NCI-H774 (cell line): ENCODE measurements around the gene KLK1.
"Not testable (repeated sequence)": the region's sequence is repeated elsewhere in the genome, so short reads cannot be mapped to it uniquely, and the experiment has no call there.

Experiments used
- DNase-seq: peaks from one replicate; lab custom pipeline; 2025; lab: John Stamatoyannopoulos, UW

The KLK1 gene

GRCh38 chr19:50814883-50815282 is 8.7 kb downstream of the KLK1 start:
- DNase-seq, result no peak

DNA sequence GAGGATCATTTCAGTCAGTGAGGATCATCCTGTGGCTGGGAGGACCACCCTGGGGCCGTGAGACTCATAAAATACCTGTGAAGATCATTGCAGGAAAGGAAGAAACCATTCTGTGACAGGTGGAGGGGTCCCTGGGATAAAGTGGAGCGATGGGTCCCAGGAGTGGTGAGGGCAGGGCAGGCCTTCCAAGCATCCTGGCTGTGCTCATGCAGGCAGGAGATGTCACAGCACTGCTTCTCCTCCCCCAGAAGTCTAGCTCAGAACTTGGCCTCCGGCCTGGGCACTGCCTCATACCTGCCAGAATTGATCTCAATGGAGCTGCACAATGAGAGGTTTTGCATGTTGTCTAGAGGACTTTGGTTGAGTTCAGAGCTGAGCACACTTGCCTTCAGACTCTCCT is 11.1 kb downstream of the KLK1 start:
- DNase-seq, result no peak

- not testable (repeated sequence) for DNase-seq
Measured at GRCh38 chr19:50811622-50812238, 11.9 kb downstream of the KLK1 start.

DNA sequence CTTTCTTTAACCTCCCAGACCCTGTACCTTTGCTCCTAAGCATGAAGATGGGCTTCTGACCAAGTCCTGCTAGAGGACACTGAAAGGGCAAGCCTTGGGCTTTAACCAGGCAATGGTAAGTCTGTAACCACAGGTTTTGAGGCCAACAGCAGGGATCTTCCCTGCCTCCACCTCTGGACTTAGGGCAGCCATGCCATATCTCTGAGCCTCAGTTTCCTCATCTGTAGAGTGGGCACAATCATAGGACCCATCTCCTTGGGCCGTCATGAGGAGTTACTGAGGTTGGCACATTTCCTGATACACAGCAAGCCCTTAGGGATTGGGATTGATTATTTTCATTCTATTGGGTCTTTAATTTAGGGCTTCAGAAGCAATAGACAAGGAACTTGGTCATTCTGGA is 14.7 kb downstream of the KLK1 start:
- no peak for DNase-seq

GRCh38 chr19:50804420-50805272 is 18.9 kb downstream of the KLK1 start:
- DNase-seq, result peak; percentile 98

DNA sequence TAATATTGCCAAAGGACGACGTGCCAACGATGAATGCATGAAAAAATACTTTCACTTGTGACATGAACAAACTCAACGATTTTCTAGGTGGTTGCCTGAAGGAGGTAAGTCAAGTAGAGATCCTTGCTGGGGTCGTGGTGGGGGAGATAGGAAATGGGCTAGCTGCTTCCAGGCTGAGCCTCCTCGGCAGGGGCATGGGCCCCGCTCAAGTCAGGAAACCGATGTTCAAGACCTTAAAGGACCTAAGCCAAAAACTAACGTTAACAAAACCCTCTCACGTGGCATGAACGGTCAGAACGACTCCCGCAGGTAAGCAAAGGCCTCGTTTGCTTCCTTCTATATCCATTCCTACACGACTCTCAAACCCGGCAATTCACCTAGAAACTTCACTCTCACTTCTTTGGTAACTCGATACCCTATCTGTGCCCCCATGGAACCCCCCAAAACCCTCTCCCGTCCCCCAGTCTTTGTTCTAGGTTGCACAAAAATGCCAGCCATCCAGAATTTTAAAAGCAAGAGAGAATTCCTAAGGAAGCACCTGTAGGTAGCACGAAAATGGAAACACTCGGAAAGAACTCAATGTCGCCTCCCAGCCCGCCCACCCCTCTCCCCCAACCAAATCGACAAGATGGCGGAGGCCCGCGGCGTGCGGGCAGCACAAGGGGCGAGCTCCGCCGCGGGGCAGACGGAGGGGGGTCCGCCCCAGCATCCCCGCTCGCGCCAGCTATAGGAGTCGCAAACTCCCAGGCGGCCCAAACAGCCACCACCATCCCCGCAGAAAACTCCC is 19.8 kb downstream of the KLK1 start:
- peak; percentile 8 for DNase-seq

- no peak for DNase-seq
Measured at GRCh38 chr19:50801107-50801506, 22.5 kb downstream of the KLK1 start.

- no peak for DNase-seq
Measured at GRCh38 chr19:50799547-50799851, 24.1 kb downstream of the KLK1 start.

DNA sequence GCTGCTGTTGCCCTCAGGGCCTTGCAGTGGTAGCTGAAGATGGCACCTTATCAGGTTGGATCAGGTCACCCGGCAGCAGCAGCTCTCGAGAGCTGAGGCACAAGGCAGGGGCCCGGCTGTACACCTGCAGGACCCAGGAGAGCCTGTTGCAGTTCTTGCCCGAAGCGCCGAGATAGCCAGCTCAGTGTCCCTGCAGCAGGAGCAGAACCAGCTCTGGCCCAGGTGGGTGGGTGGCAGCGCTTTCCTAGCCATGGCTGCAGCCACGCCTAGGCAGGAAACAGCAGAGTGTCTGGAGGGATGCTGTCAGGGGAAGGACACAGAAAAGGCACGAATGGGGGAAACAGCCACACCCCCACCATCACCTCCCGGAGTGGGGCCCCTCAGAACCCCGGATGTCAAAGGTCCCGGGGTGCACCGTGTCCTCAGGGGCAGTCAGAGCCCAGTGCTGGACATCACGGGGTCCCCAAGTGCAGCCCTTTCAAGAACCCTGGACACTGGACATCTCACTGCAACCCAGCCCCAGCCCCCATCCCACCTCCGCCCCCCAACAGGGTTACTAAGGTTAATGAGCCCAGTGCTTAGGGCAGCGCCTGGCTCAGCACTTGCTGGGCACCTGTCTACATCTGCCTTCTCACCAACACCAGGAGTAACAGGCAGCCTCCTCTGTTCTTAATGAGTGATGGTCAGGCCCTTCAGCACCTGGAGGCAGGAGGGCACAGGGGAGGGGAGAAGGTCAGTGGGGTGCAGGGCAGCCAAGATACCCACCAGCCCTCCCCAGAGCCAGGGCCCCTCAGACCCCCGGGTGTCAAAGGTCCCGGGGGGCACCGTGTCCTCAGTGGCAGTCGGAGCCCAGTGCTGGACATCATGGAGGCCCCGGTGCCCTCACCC is 24.7 kb downstream of the KLK1 start:
- no peak for DNase-seq

GRCh38 chr19:50797781-50798658 is 25.6 kb downstream of the KLK1 start:
- DNase-seq, result no peak

GRCh38 chr19:50797429-50797780 is 26.2 kb downstream of the KLK1 start:
- DNase-seq, result no peak

GRCh38 chr19:50796634-50797428 is 26.8 kb downstream of the KLK1 start:
- DNase-seq, result no peak

DNA sequence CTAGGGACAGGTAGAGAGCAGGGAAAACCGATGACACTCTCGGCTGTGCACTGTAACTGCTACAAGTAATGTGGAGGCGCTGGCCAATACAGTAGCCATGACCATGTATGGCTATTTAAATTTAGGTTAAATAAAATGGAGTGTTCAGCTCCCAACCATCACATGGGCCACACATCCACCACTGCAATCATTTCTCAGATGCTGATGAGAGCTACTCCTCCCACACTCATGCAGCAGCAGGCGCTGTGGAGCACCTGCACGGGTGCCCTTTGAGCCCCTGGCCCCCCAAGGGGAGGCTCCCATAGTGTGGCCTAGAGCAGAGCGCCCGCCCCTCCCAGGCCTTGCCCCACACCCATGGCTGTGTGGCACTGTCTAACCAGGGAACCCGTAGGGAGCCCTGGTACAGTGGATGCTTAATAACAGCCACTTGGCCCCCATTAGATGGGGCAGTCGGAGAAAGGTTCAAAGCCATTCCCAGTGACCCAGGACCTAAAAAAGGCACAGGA is 27.4 kb downstream of the KLK1 start:
- no peak for DNase-seq

DNA sequence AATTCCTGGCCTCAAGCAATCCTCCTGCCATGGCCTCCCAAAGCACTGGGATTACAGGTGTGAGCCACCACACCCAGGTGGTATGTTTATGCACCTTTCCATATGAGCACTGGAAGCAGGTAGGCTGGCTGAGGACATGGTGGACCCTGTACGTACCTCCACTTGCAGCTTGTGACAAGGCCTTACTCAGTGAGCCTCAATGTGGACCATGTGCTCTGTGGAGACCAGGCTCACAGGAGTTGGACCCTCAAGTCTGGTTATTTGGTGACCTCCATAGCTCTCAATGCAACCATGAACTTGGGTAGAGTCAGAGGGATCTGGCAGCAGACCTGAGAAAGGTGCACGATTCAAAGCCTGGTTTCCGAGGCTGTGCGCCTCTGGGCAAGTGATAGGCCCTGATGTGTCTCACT is 27.9 kb downstream of the KLK1 start:
- DNase-seq, result no peak

DNA sequence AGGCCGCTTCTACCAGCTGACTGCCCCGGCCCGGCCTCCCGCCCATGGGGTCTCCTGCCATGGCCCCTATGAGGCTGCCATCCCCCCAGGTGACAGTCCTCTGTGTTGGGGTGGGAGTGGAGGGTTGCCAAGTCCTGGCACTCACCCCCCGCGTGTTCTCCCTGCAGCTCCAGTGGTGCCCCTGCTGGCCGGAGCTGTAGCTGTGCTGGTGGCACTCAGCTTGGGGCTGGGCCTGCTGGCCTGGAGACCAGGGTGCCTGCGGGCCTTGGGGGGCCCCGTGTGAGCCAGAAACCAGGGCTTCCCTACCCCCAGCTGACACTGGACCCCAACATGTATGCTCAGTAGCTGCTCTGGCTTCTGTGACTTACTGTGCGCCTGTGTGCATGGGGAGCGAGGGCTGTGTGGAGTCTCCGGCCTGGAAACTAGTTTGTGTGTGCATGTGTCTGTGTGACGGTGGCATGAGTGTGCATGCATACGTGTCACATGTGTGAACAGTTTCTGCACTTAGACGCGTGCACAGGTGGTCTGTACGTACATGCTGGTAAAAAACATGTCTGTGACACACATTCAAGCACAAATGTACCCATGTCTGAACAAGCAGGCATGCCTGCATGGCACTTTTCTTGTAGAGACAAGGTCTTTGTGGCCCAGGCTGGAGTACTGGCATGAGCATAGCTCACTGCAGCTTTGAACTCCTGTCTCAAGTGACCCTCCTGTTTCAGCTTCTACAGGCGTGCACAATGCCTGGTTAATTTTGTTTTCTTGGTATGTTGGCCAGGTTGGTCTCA is 28.5 kb downstream of the KLK1 start:
- peak; percentile 30 for DNase-seq

DNA sequence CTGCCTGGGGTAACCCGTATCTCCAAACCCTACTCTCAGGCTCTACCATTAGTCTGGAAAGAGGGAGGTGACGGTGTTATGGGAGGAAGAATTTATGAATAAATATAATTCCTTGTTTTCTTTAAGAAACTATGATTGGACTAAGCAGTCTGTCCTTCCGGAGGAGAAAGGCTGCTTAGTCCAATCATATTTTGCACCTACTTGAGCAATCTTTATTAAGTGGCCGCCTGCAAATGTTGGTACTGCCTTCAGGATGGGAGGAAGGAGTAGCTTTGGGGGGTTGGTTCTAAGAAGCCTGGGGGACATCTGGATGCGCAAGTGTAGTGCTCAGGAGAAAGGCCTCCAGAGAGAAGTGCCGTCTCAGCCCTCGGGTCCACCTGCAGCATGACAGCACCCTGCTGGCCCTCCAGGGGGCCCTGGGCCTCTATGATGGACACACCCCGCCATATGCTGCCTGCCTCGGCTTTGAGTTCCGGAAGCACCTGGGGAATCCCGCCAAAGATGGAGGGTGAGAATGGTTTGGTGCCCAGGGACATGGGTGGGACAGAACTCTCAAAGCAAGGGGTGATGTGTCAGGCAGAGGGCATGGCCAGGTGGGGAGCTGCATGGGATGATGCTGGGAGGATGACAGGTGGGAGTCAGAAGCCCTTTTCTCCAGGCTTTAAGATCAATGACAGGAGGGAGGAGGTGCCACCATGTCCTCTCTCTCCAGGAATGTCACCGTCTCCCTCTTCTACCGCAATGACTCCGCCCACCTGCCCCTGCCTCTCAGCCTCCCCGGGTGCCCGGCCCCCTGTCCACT is 29.3 kb downstream of the KLK1 start:
- DNase-seq, result peak; percentile 30

GRCh38 chr19:50793558-50794065 is 30.0 kb downstream of the KLK1 start:
- no peak for DNase-seq
